Colonic mucosa (tissue), 4 donors: ENCODE data around the gene RARB. TPM values are rescaled to one million over a fixed set of nuclear protein-coding genes. Genes with fewer than 3 reads are reported as not detected.

ENCODE experiments used
- DNase-seq: peaks from one replicate; pipeline ENCODE4 v3.0.0-alpha.2; 2020
- H3K27ac ChIP-seq: fragments of 200-600 bp; one replicate; pipeline ENCODE4 v1.8.0; 2021
- H3K27me3 ChIP-seq: fragments of 200-600 bp; one replicate; pipeline ENCODE4 v1.8.0; 2021
- H3K36me3 ChIP-seq: fragments of 200-600 bp; one replicate; pipeline ENCODE4 v1.8.0; 2021
- H3K4me1 ChIP-seq: fragments of 200-600 bp; one replicate; pipeline ENCODE4 v1.8.0; 2021; ENCODE audit warnings: mild to moderate bottlenecking
- H3K4me3 ChIP-seq: fragments of 200-600 bp; one replicate; pipeline ENCODE4 v1.8.0; 2021
- H3K9ac ChIP-seq, 2 donors: one replicate each; pipeline ENCODE4 v1.7.0; 2013; ENCODE audit warnings: control low read depth in 2 of 2, low read depth in 2 of 2, low read length in 2 of 2
- H3K9me3 ChIP-seq: fragments of 200-600 bp; one replicate; pipeline ENCODE4 v1.8.0; 2021
- intact Hi-C: fragments of 100-400 bp; cut with DNase I; formaldehyde crosslinking; loops from one replicate; pipeline ENCODE4 v1.14.1; 2022
- total RNA-seq, 2 donors: library from RNA; stranded (reverse); fragmentation: NEBNext Ultra II Directional in 1 of 2; extraction: Animal tissue kit (Norgen Biotek cat#: 25700) in 1 of 2; gene quantifications; one replicate each; pipeline ENCODE4 v1.2.1, GENCODE V29; 2021
- TF ChIP-seq, protein P1 (sequence below): fragments of 200-600 bp; IDR thresholded peaks from one replicate; pipeline ENCODE4 v1.8.0; 2022; ENCODE audit warnings: antibody characterized with exemption, mild to moderate bottlenecking
- donor health status: healthy.
- donor health status: DM: no; HTN: no; CAD: no.
- donor health status: DM: no; HTN: no; CAD: no.

RARB gene
- total RNA-seq, 2 donors from 2014 or later, result 0.54 to 0.74 TPM

DNA sequence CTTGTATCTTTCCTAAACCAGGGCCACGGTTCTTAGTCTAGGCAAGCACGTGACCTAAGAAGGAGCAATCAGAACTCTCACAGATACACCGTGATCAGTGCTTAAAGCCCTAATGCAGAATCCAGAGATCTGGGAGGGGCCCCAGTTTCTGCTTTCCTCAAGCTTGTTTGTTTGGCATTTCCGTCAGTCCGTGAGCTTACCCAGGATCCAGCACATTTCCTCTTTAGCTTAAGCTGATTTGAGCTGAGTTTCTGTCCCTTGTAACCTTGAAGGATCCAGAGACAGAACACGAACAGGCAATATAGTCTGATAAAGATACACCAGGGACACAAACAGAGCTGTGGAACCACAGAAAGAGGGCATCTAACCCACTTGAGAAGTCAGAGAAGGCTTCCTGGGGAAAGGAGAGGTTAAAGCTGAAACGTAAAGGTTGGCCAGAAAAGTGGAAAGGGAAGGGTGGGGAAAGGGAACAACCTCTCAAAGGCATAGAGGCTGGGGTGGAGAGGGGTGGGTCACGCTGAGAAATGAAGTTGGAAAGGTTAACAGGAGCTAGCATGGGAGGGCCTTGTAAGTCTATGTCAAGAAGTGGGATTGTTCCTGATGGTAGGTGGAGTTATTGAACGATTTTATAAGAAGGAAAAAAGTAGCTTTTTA is 42.1 kb upstream of the RARB start:
- H3K9ac ChIP-seq, result no peak overlapping the region
- intact Hi-C loops, result no loop called here
- TF ChIP-seq, protein P1, sequence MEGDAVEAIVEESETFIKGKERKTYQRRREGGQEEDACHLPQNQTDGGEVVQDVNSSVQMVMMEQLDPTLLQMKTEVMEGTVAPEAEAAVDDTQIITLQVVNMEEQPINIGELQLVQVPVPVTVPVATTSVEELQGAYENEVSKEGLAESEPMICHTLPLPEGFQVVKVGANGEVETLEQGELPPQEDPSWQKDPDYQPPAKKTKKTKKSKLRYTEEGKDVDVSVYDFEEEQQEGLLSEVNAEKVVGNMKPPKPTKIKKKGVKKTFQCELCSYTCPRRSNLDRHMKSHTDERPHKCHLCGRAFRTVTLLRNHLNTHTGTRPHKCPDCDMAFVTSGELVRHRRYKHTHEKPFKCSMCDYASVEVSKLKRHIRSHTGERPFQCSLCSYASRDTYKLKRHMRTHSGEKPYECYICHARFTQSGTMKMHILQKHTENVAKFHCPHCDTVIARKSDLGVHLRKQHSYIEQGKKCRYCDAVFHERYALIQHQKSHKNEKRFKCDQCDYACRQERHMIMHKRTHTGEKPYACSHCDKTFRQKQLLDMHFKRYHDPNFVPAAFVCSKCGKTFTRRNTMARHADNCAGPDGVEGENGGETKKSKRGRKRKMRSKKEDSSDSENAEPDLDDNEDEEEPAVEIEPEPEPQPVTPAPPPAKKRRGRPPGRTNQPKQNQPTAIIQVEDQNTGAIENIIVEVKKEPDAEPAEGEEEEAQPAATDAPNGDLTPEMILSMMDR, result no peak
- DNase-seq, result no peak
- no peak overlapping the region for H3K4me3 ChIP-seq
- H3K9me3 ChIP-seq, result no peaks in the 10 kb centered on the region
- no peaks in the 10 kb centered on the region for H3K27me3 ChIP-seq
- no peaks in the 10 kb centered on the region for H3K4me1 ChIP-seq
- H3K27ac ChIP-seq, result no peak overlapping the region
- H3K36me3 ChIP-seq, result no peaks in the 10 kb centered on the region

DNA sequence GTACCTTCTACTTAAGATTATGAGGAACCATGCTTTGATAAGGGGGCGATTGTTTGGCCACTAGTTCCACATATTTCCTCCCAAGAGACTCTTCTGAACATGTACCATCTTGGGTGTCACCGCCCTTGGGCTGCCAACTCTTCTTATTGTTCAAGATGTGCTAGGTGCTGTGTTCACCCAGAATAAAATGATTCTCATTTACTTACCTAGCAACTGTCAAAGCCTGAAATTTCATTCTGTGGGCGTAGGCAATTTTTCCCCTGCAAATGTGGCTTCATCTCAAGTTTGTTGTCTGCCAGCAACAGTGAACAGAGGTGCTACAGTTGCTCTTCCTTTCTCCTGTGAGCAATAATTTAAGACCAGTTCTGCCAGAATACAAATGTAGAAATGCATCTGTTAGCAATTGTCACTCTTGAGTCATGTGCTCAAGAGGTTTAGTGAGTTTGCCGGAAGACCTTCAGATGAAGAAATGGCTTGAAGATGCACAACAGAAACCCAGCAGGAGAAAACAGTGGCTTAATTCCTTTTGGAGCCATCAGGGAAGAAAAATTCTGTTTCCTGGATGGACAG is 41.3 kb upstream of the RARB start:
- no peaks in the 10 kb centered on the region for H3K27me3 ChIP-seq
- DNase-seq, result no peak
- no peak overlapping the region for H3K9ac ChIP-seq
- H3K4me1 ChIP-seq, result no peaks in the 10 kb centered on the region
- no peaks in the 10 kb centered on the region for H3K36me3 ChIP-seq
- H3K4me3 ChIP-seq, result no peak overlapping the region
- no peak overlapping the region for H3K27ac ChIP-seq
- no peaks in the 10 kb centered on the region for H3K9me3 ChIP-seq
- TF ChIP-seq, protein P1, result no peak
- intact Hi-C loops, result no loop called here

DNA sequence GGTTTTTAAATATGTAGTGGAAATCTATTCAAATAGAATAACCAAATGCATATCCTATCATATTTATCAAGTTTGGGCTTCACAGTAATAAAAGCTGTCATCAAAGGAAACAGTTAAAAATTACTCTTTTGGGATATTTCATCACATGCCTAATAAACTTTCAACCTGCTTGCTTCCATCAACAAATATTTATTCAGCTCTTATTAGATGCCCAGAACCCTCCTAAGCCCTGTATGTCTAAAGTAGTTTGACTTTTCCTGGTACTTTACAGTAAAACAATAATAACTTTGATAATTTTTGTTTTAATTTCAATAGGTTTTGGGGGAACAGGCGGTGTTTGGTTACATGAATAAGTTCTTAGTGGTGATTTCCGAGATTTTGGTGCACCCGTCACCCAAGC is 37.5 kb upstream of the RARB start:
- H3K4me3 ChIP-seq, result no peak overlapping the region
- no peak overlapping the region for H3K9ac ChIP-seq
- H3K27me3 ChIP-seq, result no peaks in the 10 kb centered on the region
- DNase-seq, result no peak
- H3K36me3 ChIP-seq, result no peaks in the 10 kb centered on the region
- no peak overlapping the region for H3K27ac ChIP-seq
- TF ChIP-seq, protein P1, result no peak
- intact Hi-C loops, result no loop called here
- no peaks in the 10 kb centered on the region for H3K4me1 ChIP-seq
- no peaks in the 10 kb centered on the region for H3K9me3 ChIP-seq

DNA sequence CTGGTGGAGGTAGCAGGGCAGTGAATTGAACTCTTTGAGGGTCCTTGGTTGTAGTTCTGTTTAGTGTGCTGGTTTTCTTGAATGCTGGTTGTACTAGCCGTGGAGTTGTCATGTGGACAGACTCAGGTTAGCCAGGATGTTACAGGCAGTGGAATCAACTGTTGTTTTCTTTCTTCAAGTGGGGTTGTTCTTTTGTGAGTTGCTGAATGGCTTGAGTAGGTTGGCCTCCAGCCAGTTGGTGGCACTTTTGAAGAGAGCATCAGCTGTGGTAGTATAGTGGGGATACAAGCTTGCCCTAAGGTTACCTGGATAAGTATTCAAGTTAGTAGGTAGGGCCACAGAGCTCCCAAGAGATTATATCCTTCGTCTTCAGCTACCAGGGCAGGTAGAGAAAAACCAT is 31.8 kb upstream of the RARB start:
- TF ChIP-seq, protein P1, result no peak

DNA sequence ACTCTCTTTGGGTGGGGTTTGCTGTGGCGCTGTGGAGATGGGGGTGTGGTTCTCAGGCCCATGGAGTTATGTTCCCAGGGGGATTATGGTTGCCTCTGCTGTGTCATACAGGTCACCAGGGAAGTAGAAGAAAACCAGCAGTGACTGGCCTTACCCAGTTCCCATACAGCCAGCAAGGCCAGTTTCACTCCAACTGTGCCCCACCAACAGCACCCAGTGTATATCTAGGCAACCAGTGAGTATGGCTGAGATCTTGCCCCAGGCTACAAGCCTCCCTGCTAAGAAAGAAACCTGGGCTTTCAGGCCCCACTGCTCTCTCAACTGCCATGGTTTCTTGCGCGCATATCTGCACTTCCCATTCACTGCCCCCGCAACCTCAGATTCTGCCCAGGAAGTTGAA is 31.4 kb upstream of the RARB start:
- DNase-seq, result no peak
- intact Hi-C loops, result no loop called here

More for the DNA sequence above, 31.8 kb upstream of the RARB start:
- Histone ChIP-seq H3K27ac (no peak overlapping the region), H3K4me3 (no peak overlapping the region), H3K27me3 (no peaks in the 10 kb centered on the region), H3K4me1 (no peaks in the 10 kb centered on the region), H3K36me3 (no peaks in the 10 kb centered on the region), H3K9me3 (no peaks in the 10 kb centered on the region), H3K9ac (no peak overlapping the region)
- DNase-seq, result no peak
- intact Hi-C loops, result no loop called here

More for the DNA sequence above, 31.4 kb upstream of the RARB start:
- no peak overlapping the region for H3K4me3 ChIP-seq
- no peak overlapping the region for H3K9ac ChIP-seq
- no peaks in the 10 kb centered on the region for H3K27me3 ChIP-seq
- H3K36me3 ChIP-seq, result no peaks in the 10 kb centered on the region
- no peaks in the 10 kb centered on the region for H3K4me1 ChIP-seq
- H3K9me3 ChIP-seq, result no peaks in the 10 kb centered on the region
- no peak overlapping the region for H3K27ac ChIP-seq
- TF ChIP-seq, protein P1, result no peak
